IPS DF 4.7 (cell line): ENCODE data around the gene OBP2B.
A peak's percentile ranks its signal among the peaks of the same experiment; 100 is the strongest.
"Not testable (repeated sequence)": the region's sequence is repeated elsewhere in the genome, so short reads cannot be mapped to it uniquely, and the experiment has no call there.

Experiments
- DNase-seq: peaks from one replicate; pipeline ENCODE4 v3.0.0-alpha.2; 2013; ENCODE audit warnings: low spot score; ENCODE audit errors: extremely low read depth

Gene OBP2B

DNA sequence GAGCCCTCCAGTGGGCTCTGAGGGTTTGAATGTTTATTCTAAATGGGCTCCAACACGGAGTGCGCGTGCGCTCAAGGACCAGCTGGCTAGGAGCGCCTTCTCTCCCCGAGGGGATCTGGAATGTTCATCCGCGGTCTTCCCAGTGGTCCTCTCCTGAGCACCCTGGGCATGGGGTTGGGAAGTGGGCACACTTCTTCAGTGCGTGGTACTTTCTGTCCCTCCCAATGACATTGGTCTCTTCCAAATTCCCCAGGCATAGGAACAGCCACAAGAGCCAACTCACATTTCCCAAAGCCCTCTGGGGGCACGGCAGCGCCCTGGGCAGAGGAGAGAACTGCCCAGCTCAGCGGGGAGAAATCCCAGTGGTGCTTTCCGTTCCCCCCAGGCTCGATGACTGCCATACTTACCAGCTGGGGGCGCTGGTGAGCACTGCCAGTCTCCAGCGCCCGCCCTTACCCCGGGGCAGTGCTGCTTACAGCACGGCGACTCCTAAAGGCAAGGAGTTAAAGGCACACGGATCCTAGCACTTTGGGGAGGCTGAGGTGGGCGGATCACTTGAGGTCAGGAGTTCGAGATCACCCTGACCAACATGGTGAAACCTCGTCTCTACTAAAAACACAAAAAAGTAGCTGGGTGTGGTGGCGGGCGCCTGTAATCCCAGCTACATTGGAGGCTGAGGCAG is 29.9 kb upstream of the OBP2B start:
- DNase-seq = peak; percentile 56

DNA sequence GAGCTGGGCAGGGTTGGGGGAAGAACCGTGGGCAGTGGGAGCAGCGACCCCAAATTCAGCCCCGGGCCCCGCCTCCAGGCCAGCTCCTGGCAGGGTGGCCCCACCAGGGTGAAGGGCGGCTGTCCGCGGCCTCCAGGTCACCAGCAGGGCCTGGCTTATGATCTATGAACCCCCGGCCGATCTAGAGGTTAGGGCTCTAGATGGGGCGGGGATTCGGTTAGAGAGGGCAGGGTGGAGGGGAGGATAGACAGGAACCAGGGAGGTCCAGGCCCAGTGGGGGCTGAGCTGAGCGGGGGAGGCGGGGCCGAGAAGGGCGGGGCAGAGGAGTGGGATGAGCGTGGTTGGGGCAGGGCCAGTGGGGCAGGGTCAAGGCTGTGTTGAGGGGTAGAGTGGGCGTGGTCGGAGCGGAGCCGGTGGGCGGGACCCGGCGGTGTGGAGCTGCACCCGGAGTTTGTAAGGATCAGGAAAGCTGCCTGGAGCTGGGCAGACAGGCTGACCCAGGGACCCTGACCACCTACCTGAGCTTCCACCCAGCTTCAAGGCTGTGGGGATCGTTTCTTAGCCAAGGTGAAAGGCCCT is 29.3 kb upstream of the OBP2B start:
- DNase-seq = peak; percentile 78

DNA sequence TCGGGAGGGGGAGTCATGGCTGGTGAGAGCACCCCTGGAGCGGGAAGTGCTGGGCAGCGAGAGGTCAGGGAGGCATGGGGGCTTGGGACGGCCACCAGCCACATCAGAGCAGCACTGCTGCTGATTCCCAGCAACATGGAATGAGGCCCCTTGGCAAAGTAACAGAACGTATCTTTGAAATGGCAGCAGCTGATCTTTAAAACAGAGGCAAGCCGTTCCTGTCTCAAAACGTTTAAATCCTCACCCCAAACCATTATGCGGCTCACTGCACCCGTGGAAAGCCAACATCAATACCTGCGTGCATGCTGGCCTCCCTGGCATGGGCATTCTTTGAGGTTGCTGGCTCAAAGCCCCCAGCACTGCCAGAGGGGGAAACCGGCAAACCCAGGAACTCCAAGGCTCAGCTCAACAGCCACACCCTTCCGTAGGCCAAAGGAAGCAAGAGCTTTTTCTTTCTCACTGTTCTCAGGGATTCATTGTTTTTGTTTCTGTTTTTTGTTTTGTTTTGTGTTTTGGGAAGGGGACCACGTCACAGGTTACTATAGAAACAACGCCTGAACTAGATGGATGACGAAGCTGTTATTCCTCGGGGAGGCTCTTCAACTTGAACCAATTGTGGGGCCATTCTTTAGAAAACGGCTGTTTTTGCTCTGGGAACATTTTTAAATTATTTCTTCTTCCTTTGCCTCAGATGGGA is 28.1 kb upstream of the OBP2B start:
- no peak for DNase-seq

DNA sequence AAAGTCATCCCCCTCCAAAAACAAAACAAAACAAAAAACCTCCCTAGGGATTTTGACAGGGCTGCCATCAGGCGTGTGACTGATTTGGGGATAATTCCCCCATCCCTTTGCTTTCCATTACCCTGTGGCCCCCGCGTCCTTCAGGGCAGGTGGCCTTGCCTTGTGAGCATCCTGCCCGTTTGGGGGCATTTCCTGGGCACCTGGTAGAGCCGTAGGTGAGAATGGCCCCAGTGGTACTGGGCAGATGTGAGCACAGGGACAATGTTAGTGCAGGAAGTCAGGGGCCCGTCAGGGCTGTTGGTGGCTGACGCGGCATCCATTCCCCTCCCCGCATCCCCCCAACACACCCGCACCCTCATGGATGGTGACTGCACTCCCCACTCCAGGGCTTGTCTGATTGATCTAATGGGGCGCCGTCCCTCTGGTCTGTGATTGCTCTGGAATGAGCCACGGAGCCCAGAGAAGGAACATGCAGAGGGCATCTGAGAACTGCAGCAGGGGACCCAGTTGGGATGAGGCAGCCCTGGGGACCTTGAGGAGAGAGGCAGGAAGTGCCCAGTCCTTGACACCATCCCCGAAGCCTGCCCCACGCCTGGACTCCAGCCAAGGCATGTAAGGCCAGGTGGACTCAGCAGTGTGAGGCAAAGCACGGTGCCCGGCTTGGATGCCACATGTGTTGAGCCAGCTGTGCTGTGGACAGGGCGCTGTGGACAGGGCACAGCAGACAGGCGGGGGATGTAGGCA is 27.4 kb upstream of the OBP2B start:
- not testable (repeated sequence) for DNase-seq

DNA sequence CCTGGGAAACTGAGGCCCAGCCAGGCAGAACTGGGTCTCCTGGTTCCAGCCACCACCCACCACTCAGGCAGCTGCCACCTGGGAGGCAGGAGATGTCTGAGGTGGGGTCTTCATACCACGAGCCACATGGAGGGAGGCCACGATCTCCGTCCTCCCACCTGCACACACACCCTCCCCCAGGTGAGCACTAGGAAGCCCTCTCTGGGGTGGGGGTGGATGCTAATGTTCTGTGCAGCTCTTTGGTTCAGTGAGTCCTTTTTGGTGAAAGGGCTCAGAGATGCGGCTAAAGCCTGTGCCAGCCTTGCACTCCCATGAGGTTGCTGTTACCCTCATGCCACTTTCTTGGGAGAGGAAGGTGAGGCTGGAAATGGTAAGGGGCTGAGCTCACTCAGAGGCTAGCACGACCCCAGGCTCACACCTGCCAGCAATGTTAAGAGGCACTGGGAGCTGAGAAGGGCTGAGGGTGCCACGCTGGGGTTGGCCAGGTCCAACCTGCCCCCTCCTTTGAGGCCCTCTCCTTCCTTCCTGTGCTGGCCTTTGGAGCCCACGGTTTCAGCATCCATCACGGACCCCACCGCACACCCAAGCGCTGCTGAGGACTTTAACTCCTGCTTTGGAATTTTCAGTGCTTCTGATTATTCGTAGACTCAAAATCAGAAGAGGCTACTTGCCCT is 26.6 kb upstream of the OBP2B start:
- DNase-seq = no peak

DNA sequence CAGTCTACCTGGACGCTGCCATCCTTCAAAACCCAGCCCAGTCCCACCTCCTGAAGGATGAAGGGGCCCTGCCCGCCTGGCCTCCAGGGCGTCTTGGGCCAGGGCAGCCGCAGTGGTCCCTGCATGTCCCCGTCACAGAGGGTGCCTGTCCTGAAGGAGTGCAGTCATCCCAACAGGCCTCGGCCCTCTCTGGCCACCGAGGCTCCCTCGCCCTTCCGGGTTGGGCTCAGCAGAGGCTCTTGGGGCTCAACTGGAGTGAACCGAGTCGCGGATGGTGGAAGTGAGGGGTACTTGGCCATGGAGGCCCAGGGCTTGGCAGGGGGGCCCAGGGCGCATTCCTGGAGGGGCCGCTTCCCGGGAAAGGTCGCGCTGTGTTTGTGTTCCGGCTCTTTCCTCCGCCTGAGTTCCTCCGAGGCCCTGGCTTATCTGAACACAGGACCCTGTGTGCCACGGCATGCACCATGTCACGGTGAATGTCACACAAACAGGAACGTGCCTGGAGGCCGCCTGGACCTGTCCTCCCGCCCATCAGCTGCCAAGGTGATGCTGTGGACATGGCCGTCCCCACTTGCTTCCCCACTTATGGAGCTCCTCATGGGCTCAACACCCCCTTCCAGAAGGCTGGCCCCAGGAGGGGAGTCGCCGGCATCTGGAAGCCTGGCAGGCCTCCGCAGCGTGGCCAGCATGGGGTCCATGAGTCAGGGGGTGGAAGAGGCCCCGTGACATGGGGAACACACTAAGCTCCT is 25.7 kb upstream of the OBP2B start:
- DNase-seq = no peak

DNA sequence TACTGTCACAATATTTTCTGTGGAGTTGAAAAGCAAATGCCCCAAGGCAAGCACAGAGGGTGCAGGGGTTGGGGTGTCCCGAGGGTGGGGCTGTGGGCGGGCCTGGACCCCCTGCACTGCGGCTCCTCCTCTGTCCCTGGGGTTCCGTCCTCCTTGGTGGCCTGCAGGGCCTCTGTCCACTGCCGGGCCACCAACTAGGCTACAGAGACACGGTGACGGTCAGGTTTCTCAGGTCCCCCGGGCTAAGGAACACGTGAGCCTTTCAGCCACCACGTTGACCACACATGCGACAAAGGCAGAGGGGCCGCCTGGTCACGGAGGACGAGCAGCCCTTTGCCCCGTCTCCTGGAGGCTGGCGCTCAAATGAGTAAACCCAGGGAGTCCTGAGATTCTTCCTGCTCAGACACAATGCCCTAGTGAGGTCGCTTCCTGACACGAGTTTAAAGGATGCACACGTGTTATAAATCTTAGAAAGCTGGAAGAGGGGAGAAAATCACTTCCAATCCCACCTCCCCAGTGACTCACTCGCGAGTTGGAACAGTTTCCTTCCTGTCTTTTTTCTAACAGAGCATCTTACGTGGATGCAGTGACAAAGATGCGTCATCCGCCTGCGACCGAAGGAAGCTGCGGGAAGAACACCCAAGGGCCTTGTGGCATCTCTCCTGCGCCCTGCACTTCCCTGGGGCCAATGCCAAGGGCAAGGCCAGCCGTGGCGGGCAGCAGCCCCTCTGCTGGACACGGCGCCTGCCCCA is 24.8 kb upstream of the OBP2B start:
- no peak for DNase-seq

DNA sequence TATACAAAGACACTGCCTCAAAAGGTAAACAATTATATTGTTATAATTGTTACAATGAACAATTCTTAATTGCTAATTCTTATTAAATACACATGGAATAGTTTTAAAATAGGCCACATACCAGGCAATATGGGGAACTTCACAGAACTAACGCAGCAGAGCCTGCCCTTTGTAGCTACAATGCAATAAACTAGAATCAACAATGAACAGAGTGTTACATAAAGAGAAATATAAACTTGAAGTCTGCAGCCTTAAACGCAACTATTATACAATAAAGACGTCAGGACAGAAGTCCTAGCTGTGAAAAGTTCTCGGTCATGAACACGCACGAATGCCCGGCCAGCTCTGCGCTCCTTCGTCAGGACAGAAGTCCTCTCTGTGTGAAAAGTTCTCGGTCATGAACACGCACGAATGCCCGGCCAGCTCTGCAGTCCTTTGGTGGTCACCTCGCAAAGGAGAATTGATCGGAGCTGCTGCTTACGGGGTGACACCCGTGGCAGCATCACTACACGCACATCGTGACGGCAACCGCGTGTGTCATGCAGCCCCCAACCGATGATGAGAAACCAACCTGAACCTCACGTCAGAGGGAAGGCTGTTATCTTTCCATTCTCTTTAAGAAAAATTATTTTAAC is 23.0 kb upstream of the OBP2B start:
- DNase-seq = not testable (repeated sequence)

DNA sequence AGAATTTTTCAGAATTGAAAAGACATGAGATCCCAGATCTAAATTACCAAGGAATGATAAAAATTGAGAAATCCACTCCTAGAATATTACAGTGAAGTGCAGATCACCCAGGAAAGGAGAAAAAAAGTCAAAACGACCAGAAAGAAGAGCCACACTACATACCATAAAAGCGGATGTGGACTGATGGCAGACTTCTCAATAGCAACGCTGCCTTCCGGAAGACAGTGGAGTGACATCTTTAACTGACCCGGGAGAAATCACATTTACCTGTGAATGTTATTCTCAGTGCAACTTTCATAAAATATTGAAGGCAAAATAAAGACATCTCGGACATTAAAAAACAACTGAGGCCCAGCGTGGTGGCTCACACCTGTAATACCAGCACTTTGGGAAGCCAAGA is 21.5 kb upstream of the OBP2B start:
- DNase-seq = not testable (repeated sequence)

DNA sequence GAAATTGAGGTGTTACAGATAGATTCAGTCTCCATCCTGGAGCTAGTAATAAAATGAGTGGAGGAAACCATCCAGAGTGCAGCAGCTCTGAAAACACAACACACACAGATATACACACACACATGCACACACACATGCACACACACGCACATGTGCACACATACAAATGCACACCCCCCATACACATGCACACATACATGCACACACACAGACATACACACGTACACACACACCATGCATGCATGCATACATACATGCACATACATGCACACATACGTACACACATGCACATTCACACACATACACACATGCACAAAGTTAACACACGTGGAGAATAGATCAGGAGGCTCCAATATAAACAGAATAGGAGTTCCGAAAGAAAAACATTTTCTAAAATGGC is 21.0 kb upstream of the OBP2B start:
- DNase-seq = no peak

DNA sequence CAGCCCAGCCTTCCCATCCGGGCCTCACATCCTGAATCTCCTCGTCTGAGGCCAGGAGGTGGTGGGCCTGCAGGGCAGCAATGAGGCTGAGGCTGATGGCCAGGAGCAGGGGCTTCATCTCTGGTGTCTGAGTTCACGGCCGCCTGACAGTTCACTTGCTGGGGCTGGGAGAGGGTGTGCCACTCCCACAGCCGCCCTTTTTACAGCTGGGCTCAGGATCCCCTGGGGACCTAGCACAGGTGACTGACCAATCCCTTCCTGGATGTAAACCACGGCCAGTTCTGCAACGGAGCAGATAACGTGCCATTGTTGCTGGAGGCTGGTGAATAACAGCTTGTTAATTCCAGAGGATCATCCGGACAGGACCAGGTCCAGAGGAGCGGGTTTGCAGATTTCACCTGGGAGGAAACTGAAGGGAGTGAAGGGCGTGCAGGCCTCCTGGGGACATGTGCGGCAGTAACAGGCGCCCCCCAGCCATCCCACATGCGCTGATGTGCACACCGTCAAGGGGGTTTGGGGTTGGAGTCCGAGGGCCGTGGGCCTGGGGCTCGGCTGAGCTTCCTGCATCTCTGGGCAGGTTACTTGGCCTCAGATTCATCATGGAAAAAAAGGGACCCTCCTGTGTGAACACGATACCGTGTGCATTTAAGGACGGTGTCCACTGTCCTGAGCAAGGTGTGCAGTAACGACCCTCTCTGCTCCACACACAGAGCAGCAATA is 19.6 kb upstream of the OBP2B start:
- not testable (repeated sequence) for DNase-seq

DNA sequence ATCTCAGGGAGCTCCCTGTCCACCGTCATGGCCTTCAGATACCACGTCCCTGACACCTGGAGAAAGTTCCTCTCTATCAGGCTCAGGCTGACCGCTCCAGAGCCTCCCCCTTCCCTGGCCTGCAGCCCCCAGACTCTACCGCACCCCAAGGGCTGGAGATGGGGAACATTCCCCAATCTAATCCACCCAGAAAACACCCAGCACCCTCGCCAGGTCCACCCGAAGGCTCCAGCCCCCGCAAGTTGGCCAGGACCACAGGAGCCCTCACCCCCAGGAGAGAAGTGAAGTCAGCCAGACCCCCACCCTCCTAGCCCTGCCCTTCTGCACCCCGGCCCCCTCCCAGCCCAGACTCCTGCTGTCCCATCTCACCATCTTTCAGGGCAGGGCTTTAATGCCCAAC is 18.9 kb upstream of the OBP2B start:
- not testable (repeated sequence) for DNase-seq

DNA sequence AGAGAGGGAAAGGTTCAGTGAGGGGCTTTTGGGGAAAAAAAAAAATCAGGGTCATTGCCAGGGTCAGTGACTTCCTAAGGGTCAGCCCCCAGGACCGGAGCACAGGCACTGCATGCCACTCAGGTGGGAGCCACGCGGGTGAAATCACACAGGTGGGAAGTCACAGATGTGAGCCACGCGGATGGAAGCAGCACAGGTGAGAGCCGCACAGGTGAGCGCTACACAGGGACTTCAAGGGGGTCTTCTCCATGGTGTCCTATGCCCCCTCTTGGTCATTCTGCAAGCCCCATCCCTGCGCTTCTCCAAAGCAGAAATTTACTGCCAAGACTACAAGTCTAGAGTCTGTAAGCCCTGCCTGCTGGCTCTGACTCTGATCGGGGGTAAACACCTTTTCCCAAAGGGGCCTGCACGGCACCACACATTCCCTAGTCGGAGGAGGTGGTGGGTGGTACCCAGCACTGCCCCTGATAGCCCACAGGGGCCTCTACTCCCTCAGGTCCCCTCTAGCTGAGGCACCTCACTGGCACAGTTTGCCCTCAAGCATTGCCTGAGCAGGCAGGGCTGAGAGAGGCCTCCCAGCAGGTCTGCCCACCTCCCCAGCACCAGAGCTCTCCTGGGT is 18.3 kb upstream of the OBP2B start:
- DNase-seq = no peak

DNA sequence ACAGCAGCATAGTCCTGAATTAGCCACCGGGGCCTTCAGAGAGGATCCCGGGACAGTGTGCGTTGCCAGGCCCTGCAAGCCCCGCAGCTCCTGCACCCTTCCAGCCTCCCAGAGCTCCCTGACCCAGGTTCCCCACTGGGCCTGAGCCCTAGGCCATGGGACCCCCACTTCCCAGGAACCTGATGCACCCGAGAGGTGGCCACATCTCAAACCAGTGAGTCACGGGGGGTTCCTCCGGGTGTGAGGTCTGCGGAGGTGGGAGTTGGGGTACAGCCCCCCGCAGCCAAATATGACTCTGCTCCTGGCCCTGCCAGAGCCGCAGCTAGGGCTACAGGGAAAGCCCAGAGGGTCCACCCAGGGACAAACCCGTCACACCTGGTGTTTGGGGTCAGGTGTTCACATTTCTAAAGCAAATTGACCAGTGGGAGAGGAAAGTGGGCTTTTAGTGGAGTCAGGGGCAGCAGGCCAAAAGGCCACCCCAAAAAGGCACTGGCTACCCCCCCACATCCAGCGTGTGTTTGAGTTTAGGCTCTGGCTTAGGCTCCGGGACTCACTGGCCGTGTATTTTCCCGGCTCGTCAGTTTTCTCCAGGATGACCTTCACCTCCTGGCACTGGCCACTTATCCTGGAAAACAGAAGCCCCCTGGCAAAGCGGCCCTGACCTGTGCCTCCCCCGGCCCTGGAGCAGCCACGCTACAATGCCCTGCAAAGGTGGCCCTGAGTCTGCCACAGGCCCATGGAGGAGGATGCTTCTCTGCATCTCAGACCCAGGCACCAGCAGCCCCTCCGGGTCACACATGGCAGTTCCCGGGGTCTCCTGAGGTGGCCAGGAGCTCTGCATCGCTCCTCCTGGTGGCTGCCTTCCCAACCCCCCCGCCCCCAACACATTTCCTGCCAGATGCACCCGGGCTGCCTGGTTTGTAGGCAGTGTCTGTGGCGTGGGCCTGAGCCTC is 17.4 kb upstream of the OBP2B start:
- DNase-seq = no peak

DNA sequence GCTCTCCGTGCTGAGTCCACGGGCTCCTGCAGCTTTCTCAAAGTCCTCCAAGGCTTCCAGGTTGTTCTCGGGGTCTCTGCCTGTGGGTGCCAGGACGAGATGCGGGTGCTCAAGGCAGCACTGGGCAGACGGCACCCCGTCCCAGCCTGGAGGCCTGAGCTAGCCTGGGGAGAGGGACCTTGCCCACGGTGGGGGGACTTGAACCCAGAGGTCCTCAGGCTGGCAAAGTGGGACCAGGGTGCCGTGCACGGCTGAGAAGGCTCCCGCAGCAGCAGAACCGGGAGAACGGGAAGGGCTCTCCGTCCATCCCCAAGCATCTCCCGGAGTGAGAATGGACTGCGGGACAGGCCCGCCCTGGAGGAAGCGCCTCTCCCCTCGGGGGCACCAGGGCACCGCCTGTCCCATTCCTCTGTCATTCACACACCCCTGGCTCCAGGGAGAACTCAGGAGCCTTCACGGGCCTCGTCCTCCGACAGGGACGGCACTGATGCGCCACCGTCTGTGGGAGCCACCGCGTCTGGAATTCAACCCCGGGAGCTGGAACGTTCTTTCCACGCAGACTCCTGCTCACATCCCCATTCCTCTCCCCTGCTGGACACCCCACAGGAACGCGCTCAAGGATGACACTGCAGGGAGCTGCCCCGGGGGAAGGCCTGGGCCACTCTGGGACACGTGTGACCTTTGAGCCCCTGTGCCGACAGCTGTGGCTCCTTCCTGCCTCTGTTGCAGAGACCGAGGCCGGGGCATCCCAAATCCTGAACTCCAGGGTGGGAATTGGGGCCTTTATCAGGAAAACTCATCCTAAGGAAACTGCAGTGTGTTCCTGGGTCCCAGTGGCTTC is 16.3 kb upstream of the OBP2B start:
- no peak for DNase-seq

DNA sequence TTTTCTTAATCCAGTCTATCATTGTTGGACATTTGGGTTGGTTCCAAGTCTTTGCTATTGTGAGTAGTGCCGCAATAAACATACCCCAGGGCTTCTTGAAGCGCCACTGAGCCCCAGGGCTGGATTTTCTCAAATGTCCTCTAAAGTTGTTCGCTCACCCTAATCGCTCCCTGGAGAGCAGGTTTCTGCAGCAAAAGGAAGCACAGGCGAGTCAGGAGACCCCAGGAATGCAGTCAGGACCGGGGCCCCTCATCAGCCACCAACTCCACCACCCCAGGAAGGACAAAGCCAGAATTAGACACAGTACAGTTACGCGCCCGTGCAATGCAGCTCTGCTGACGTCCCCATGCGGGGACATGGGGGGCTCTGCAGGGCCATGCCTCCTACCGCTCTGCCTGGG is 15.7 kb upstream of the OBP2B start:
- no peak for DNase-seq
